Natural killer cell (primary cell): ENCODE data around the gene ASTN2. TPM values are rescaled to one million over a fixed set of nuclear protein-coding genes. Genes with fewer than 3 reads are reported as not detected.

Experiments used
- ATAC-seq, 3 donors: fragments of 150-1000 bp in 2 of 3; fragments of 200-7000 bp in 1 of 3; cut with Tn5 transposase; 1 replicate in 1 of 3; 2 replicates in 2 of 3; pipeline ENCODE4 v1.10.0; 2021; ENCODE audit warnings: mild to moderate bottlenecking in 2 of 3, moderate library complexity in 2 of 3
- DNase-seq, 2 donors: peaks; one replicate each; pipeline versions ENCODE4 v3.0.0 to v3.0.0-alpha.2; 2013 to 2021; ENCODE audit warnings: mixed read lengths in 1 of 2
- H3K27ac ChIP-seq: one replicate; pipeline ENCODE4 v1.5.1; 2013; ENCODE audit warnings: mild to moderate bottlenecking, low read length
- H3K27me3 ChIP-seq: one replicate; pipeline ENCODE4 v1.6.1; 2013; ENCODE audit warnings: low read length; ENCODE audit not compliant: control insufficient read depth, insufficient read depth
- H3K36me3 ChIP-seq: one replicate; pipeline ENCODE4 v1.6.1; 2013; ENCODE audit warnings: low read length; ENCODE audit not compliant: control insufficient read depth, insufficient read depth
- H3K4me1 ChIP-seq: one replicate; pipeline ENCODE4 v1.6.1; 2013; ENCODE audit warnings: low read length; ENCODE audit not compliant: control insufficient read depth, insufficient read depth
- H3K4me3 ChIP-seq: one replicate; pipeline ENCODE4 v1.5.1; 2013; ENCODE audit warnings: low read length
- H3K9me3 ChIP-seq: one replicate; pipeline ENCODE4 v1.6.1; 2013; ENCODE audit warnings: low read length; ENCODE audit not compliant: control insufficient read depth, insufficient read depth
- H3K27ac Mint-ChIP-seq, 2 donors: one replicate each; pipeline ENCODE4 v1.8.0; 2022; ENCODE audit warnings: mild to moderate bottlenecking in 2 of 2, mixed read lengths in 2 of 2, moderate library complexity in 1 of 2
- H3K27me3 Mint-ChIP-seq, 2 donors: one replicate each; pipeline ENCODE4 v1.8.0; 2022; ENCODE audit warnings: low read depth in 2 of 2, mixed read lengths in 2 of 2
- H3K36me3 Mint-ChIP-seq: one replicate; pipeline ENCODE4 v1.8.0; 2022; ENCODE audit warnings: mixed read lengths
- H3K4me1 Mint-ChIP-seq, 2 donors: one replicate each; pipeline ENCODE4 v1.8.0; 2022; ENCODE audit warnings: mixed read lengths in 2 of 2
- H3K4me3 Mint-ChIP-seq: one replicate; pipeline ENCODE4 v1.8.0; 2022; ENCODE audit warnings: mild to moderate bottlenecking, moderate library complexity, mixed read lengths
- H3K9me3 Mint-ChIP-seq, 2 donors: one replicate each; pipeline ENCODE4 v1.8.0; 2022; ENCODE audit warnings: mixed read lengths in 2 of 2
- WGBS: methylation state at CpG from one replicate; pipeline ENCODE4 v1.1.7; 2013; ENCODE audit warnings: missing lambda C conversion rate; ENCODE audit not compliant: insufficient coverage; 5-methylcytosine and 5-hydroxymethylcytosine counted together
- intact Hi-C: fragments of 100-400 bp; cut with micrococcal nuclease; formaldehyde crosslinking; loops from one replicate; pipeline ENCODE4 v1.14.2; 2022
- total RNA-seq, 4 donors: library from RNA; stranded (reverse); fragments of 120-200 nt in 1 of 4; gene quantifications; one replicate each; pipeline versions ENCODE4 v1.2.3 to v1.2.4, GENCODE V29; 2013 to 2022
- TF ChIP-seq, protein P1 (sequence below): fragments of 200-600 bp; IDR thresholded peaks from one replicate; pipeline ENCODE4 v1.8.0; 2022; ENCODE audit warnings: antibody characterized with exemption

The ASTN2 gene
- total RNA-seq, 3 donors from 2014 or later (not counting 1 experiment from before 2014, with no cell fraction given), result 3.0 to 3.5 (median 3.2) TPM

DNA sequence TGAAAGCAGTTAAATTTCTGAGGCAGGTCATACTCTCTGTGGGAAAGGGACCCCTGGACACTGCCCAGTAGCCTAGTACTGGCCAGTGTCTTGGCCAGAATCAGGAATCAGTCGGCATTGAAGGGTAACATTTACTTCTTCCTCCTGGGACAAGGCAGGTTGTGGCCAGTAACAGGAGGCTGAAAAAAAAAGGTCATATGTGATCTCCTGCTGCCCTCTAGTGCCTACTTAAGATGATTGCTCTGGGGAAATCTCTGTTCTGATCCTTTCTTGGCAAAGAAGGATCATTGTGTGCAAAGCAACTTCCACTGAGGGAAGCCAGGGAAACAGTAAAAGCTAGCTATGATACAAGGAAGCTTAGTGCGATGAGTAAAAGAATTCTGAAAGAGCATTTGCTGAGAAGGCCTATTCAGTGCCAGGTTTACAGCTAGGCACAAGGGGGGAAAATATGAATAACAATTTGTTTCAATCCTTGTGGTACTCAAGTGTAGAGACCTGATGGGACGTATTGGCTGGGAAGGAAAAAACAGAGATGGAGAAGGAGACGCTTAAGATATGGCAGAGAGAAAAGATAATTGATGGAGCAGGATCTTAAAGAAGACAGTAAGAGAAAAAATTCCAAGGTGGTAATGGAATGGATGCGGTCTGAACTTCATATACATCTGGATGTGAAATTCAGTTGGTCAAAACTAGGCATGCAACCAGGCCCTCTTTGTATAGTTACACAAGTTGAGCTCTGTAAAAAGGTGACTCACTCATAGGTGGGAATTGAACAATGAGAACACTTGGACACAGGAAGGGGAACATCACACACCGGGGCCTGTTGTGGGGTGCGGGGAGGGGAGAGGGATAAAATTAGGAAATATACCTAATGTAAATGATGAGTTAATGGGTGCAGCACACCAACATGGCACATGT lies 753.6 kb downstream of the ASTN2 start:
- Histone ChIP-seq H3K4me3 (no peak overlapping the region), H3K4me1 (no peaks in the 10 kb centered on the region), H3K9me3 (no peaks in the 10 kb centered on the region), H3K27me3 (no peaks in the 10 kb centered on the region), H3K27ac (no peak overlapping the region), H3K36me3 (no peaks in the 10 kb centered on the region)
- TF ChIP-seq, protein P1, sequence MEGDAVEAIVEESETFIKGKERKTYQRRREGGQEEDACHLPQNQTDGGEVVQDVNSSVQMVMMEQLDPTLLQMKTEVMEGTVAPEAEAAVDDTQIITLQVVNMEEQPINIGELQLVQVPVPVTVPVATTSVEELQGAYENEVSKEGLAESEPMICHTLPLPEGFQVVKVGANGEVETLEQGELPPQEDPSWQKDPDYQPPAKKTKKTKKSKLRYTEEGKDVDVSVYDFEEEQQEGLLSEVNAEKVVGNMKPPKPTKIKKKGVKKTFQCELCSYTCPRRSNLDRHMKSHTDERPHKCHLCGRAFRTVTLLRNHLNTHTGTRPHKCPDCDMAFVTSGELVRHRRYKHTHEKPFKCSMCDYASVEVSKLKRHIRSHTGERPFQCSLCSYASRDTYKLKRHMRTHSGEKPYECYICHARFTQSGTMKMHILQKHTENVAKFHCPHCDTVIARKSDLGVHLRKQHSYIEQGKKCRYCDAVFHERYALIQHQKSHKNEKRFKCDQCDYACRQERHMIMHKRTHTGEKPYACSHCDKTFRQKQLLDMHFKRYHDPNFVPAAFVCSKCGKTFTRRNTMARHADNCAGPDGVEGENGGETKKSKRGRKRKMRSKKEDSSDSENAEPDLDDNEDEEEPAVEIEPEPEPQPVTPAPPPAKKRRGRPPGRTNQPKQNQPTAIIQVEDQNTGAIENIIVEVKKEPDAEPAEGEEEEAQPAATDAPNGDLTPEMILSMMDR, result peak; percentile 65
- WGBS, result 56% methylated on average over 6 of the region's 7 CpGs
- no peak overlapping the region for H3K27ac Mint-ChIP-seq
- no peaks in the 10 kb centered on the region for H3K36me3 Mint-ChIP-seq
- DNase-seq (peak in 1 of 2 donors; percentile 65), ATAC-seq (peak in 2 of 3 donors; percentile 37 to 60)
- no peaks in the 10 kb centered on the region for H3K4me1 Mint-ChIP-seq
- H3K27me3 Mint-ChIP-seq, result no peaks in the 10 kb centered on the region
- intact Hi-C loops, result no loop called here
- H3K4me3 Mint-ChIP-seq, result no peak overlapping the region
- no peaks in the 10 kb centered on the region for H3K9me3 Mint-ChIP-seq

DNA sequence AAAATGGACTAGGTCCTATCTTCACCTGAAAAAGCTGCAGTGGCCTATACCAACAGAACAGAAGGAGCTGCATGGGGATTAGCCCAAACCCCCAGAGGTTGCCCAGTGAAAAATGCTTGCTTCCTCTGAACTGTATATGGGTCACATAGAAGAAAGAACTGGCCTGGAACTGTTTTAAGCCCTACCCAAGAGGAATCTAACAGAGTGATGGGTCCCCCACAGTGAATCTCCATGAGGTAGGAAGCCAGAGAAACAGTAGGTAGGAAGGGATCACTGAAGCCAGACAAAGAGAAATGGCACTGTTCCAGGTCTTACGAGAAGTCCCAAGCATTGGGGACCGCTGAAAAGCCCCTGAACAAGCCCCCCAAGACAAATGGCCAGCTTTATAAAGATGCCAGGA lies 756.6 kb downstream of the ASTN2 start:
- Mint-ChIP-seq H3K27ac (no peak overlapping the region), H3K4me3 (no peak overlapping the region), H3K9me3 (no peaks in the 10 kb centered on the region), H3K36me3 (no peaks in the 10 kb centered on the region), H3K27me3 (no peaks in the 10 kb centered on the region), H3K4me1 (no peaks in the 10 kb centered on the region)
- TF ChIP-seq, protein P1, result no peak
- H3K4me3 ChIP-seq, result no peak overlapping the region
- no peak for DNase-seq
- H3K36me3 ChIP-seq, result no peaks in the 10 kb centered on the region
- no peak for ATAC-seq
- H3K4me1 ChIP-seq, result no peaks in the 10 kb centered on the region
- H3K27me3 ChIP-seq, result no peaks in the 10 kb centered on the region
- no peak overlapping the region for H3K27ac ChIP-seq
- intact Hi-C loops, result no loop called here
- 95% methylated on average over 2 of the region's 2 CpGs for WGBS
- H3K9me3 ChIP-seq, result no peaks in the 10 kb centered on the region

DNA sequence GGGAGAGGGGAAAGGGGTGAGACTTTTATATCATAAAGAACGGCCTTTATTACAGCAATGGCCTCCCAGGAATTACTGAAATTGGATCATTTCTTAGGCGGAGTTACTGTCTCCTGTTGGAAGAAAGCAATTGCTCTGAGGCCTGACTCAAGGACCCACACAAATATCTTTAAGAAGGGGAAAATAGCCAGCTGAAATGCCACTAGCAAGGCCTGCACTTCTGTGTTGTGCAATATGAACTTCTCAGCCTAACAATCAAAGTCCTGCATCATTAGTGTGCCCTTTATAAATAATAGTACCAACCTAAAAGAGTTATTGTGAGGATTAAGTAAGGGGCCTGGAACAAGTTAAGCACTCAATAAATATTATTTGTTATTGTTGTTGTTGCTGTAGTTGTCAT lies 757.9 kb downstream of the ASTN2 start:
- Histone ChIP-seq H3K27me3 (no peaks in the 10 kb centered on the region), H3K4me3 (no peak overlapping the region), H3K9me3 (no peaks in the 10 kb centered on the region), H3K27ac (no peak overlapping the region), H3K36me3 (no peaks in the 10 kb centered on the region), H3K4me1 (no peaks in the 10 kb centered on the region)
- TF ChIP-seq, protein P1, result no peak
- intact Hi-C loops, result no loop called here
- DNase-seq (no peak), ATAC-seq (no peak)
- Mint-ChIP-seq H3K36me3 (no peaks in the 10 kb centered on the region), H3K27ac (no peak overlapping the region), H3K27me3 (no peaks in the 10 kb centered on the region), H3K4me3 (no peak overlapping the region), H3K4me1 (no peaks in the 10 kb centered on the region), H3K9me3 (no peaks in the 10 kb centered on the region)
- 89% methylated on average over 2 of the region's 2 CpGs for WGBS
